HG02885 (cell line): ENCODE data around the gene SEMA4B.

Experiments used
- ATAC-seq: cut with Tn5 transposase; IDR thresholded peaks from one replicate; pipeline ENCODE4 v1.9.1; 2021; ENCODE audit warnings: mild to moderate bottlenecking; ENCODE audit not compliant: unreplicated experiment, poor library complexity

Gene SEMA4B

GRCh38 chr15:90203473-90203872, 2.3 kb downstream of the SEMA4B start:
- no peak for ATAC-seq

GRCh38 chr15:90203922-90204321, 2.8 kb downstream of the SEMA4B start:
- no peak for ATAC-seq

GRCh38 chr15:90205050-90205848, 4.1 kb downstream of the SEMA4B start:
- no peak for ATAC-seq

- no peak for ATAC-seq
Observed at GRCh38 chr15:90205886-90206285, 4.8 kb downstream of the SEMA4B start.

GRCh38 chr15:90207252-90207651, 6.1 kb downstream of the SEMA4B start:
- no peak for ATAC-seq

GRCh38 chr15:90208356-90208755, 7.2 kb downstream of the SEMA4B start:
- no peak for ATAC-seq

GRCh38 chr15:90209591-90209990, 8.5 kb downstream of the SEMA4B start:
- no peak for ATAC-seq

GRCh38 chr15:90210593-90210992, 9.5 kb downstream of the SEMA4B start:
- no peak for ATAC-seq

- no peak for ATAC-seq
Observed at GRCh38 chr15:90211009-90211408, 9.9 kb downstream of the SEMA4B start.

GRCh38 chr15:90211440-90212143, 10.5 kb downstream of the SEMA4B start:
- ATAC-seq: no peak

- ATAC-seq: no peak
Observed at GRCh38 chr15:90212221-90213098, 11.3 kb downstream of the SEMA4B start.

GRCh38 chr15:90213122-90213817, 12.1 kb downstream of the SEMA4B start:
- ATAC-seq: no peak

GRCh38 chr15:90213818-90214204, 12.7 kb downstream of the SEMA4B start:
- no peak for ATAC-seq

GRCh38 chr15:90214553-90215196, 13.5 kb downstream of the SEMA4B start:
- ATAC-seq: no peak

GRCh38 chr15:90217671-90218394, 16.7 kb downstream of the SEMA4B start:
- ATAC-seq: no peak

- no peak for ATAC-seq
Observed at GRCh38 chr15:90219421-90220141, 18.5 kb downstream of the SEMA4B start.

GRCh38 chr15:90221246-90221900, 20.2 kb downstream of the SEMA4B start:
- ATAC-seq: no peak

- ATAC-seq: no peak
Observed at GRCh38 chr15:90222547-90222946, 21.4 kb downstream of the SEMA4B start.
